T follicular helper cell (primary cell): ENCODE data around the gene ELAC1.

Source experiments
- DNase-seq: peaks from one replicate; pipeline ENCODE4 v3.0.0-alpha.2; 2020; ENCODE audit warnings: low read depth

ELAC1 gene

GRCh38 chr18:51020536-51020935 is 52.7 kb downstream of the ELAC1 start:
- no peak for DNase-seq

GRCh38 chr18:51021226-51021965 is 53.6 kb downstream of the ELAC1 start:
- DNase-seq, result no peak

DNA sequence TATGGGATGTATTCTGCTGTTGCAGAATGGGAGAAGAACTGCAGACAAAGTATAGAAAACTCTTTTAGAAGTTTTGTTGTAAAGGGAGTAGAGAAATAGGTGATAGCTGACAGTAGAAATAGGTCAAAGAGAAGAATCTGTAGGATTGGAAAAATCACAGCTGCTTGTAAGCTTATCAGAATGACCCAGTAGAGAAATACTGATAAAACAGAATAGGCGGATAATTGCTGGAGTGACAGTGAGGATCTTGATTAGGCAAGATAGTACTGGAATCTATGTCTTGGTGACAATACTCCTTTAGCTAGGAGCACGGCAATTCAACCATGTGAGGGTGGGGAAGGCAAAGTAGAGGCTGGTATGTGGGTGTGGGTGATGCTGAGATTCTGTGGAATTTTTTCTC is 57.7 kb downstream of the ELAC1 start:
- no peak for DNase-seq

- no peak for DNase-seq
Measured at GRCh38 chr18:51028201-51028805, 60.5 kb downstream of the ELAC1 start.

GRCh38 chr18:51029378-51029693 is 61.5 kb downstream of the ELAC1 start:
- no peak for DNase-seq

DNA sequence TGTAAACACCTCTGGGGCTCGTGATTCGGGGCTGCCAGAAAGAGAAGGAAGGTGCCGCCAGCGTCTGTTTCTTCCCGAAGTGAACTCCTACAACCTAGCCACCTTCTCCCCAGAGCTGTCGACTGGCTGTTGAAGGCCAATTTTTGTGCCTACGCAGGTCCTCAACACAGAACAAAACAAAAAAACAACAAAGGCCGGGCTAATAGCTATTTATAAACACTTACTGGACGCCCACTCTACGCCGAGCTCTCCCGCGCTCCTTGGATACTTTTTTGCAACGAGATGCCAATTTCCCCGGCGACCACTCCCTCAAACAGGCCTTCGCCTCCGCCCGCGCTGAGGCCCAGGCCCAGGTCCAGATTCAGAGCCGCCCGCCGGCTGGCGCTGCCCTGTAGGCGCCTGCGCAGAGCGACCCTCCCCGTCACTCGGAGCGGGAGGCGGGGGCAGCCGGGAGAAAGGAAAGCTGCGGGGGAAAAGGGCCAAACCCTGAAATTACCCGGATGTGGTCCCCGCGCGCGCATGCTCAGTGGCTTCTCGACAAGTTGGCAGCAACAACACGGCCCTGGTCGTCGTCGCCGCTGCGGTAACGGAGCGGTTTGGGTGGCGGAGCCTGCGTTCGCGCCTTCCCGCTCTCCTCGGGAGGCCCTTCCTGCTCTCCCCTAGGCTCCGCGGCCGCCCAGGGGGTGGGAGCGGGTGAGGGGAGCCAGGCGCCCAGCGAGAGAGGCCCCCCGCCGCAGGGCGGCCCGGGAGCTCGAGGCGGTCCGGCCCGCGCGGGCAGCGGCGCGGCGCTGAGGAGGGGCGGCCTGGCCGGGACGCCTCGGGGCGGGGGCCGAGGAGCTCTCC is 62.1 kb downstream of the ELAC1 start, which contains the start of gene SMAD4:
Gene SMAD4 (plus strand): TSS at position 520 of the 843 bp plus-strand sequence. CDS start 16,834 bp downstream, outside the sequence.
- peak; percentile 97 for DNase-seq

GRCh38 chr18:51030537-51031258 is 62.9 kb downstream of the ELAC1 start:
- peak; percentile 63 for DNase-seq

DNA sequence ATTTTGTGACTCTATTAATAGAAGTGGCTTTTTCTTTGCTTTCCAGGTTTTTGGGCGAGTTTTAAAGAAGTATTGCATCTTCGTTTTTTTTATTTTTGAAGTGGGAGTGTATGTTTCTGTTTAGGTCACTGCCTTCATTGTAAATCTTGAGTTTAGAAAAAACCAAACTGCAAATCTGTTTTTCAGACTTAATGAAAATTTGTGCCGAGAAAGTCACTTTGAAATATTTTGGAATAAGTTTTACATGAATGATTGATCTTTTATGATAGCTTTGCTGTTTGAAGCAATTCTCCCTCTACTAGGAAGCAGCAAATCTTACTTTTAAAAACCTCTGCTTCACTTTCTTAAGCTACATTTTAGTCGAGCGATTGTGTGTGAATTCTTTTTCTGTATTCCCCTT is 64.4 kb downstream of the ELAC1 start:
- DNase-seq, result no peak

GRCh38 chr18:51037230-51037629 is 69.4 kb downstream of the ELAC1 start:
- DNase-seq, result no peak
